Neural progenitor cell (in vitro differentiated cells): Measurements from ENCODE around the gene XPR1. TPM values are rescaled to one million over a fixed set of nuclear protein-coding genes. Genes with fewer than 3 reads are reported as not detected.

Experiments
- DNase-seq: peaks from one replicate; pipeline ENCODE4 v3.0.0-alpha.2; 2016; ENCODE audit warnings: low spot score
- H2AFZ ChIP-seq: fragments of 200-600 bp; sonication (generic); replicated peaks from 2 replicates; pipeline ENCODE4 v1.6.1; 2016; ENCODE audit warnings: antibody characterized with exemption
- H3F3A ChIP-seq: fragments of 200-600 bp; sonication (generic); 2 replicates; pipeline ENCODE4 v1.6.1; 2016; ENCODE audit warnings: antibody characterized with exemption, low read depth
- H3K27ac ChIP-seq: fragments of 200-600 bp; sonication (generic); 2 replicates; pipeline ENCODE4 v1.5.1; 2016; ENCODE audit warnings: mild to moderate bottlenecking
- H3K27me3 ChIP-seq: fragments of 200-600 bp; sonication (generic); 2 replicates; pipeline ENCODE4 v1.6.1; 2016; ENCODE audit warnings: mild to moderate bottlenecking, moderate library complexity
- H3K36me3 ChIP-seq: fragments of 200-600 bp; sonication (generic); 2 replicates; pipeline ENCODE4 v1.5.1; 2016
- H3K4me1 ChIP-seq: fragments of 200-600 bp; sonication (generic); 2 replicates; pipeline ENCODE4 v1.6.1; 2016; ENCODE audit warnings: mixed run types
- H3K4me2 ChIP-seq: fragments of 200-600 bp; sonication (generic); 2 replicates; pipeline ENCODE4 v1.6.1; 2016
- H3K4me3 ChIP-seq: fragments of 200-600 bp; sonication (generic); 2 replicates; pipeline ENCODE4 v1.5.1; 2016
- H3K79me2 ChIP-seq: fragments of 200-600 bp; sonication (generic); 2 replicates; pipeline ENCODE4 v1.6.1; 2016; ENCODE audit warnings: low read depth
- H3K9ac ChIP-seq: fragments of 200-600 bp; sonication (generic); 2 replicates; pipeline ENCODE4 v1.6.1; 2016
- H3K9me3 ChIP-seq: fragments of 200-600 bp; sonication (generic); 2 replicates; pipeline ENCODE4 v1.5.1; 2016; ENCODE audit warnings: low read depth
- H4K20me1 ChIP-seq: fragments of 200-600 bp; sonication (generic); 2 replicates; pipeline ENCODE4 v1.6.1; 2016; ENCODE audit warnings: low read depth
- H3K27ac Mint-ChIP-seq: 3 replicates; pipeline ENCODE4 v1.8.0; 2021; ENCODE audit warnings: mixed read lengths
- H3K27me3 Mint-ChIP-seq: 2 replicates; pipeline ENCODE4 v1.8.0; 2022; ENCODE audit warnings: low read depth, mild to moderate bottlenecking, inconsistent platforms, moderate library complexity, mixed read lengths; ENCODE audit not compliant: insufficient read depth
- H3K36me3 Mint-ChIP-seq: 3 replicates; pipeline ENCODE4 v1.8.0; 2021; ENCODE audit warnings: mixed read lengths
- H3K4me1 Mint-ChIP-seq: 3 replicates; pipeline ENCODE4 v1.8.0; 2021; ENCODE audit warnings: mixed read lengths
- H3K4me3 Mint-ChIP-seq: 3 replicates; pipeline ENCODE4 v1.8.0; 2021; ENCODE audit warnings: mild to moderate bottlenecking, moderate library complexity, mixed read lengths
- H3K9me3 Mint-ChIP-seq: 3 replicates; pipeline ENCODE4 v1.8.0; 2020; ENCODE audit warnings: mixed read lengths
- EZH2 ChIP-seq: fragments of 200-600 bp; sonication (generic); IDR thresholded peaks from 2 replicates; pipeline ENCODE4 v1.6.1; 2017; ENCODE audit warnings: antibody characterized with exemption, mild to moderate bottlenecking, moderate library complexity
- EZH2phosphoT487 ChIP-seq: fragments of 200-600 bp; sonication (generic); IDR thresholded peaks from 2 replicates; pipeline ENCODE4 v1.6.1; 2017; ENCODE audit warnings: antibody characterized with exemption
- total RNA-seq: library from RNA; depleted of rRNA; stranded (reverse); fragments of >200 nt; gene quantifications from 2 replicates; pipeline ENCODE4 v1.2.3, GENCODE V29; 2015; ENCODE audit warnings: low replicate concordance
- TF ChIP-seq, protein P1 (sequence below): fragments of 200-600 bp; sonication (generic); IDR thresholded peaks from 2 replicates; pipeline ENCODE4 v1.5.1; 2017; ENCODE audit warnings: antibody characterized with exemption, mild to moderate bottlenecking

XPR1 gene
- total RNA-seq, 1 donor from 2014 or later, result 75.0 TPM

DNA sequence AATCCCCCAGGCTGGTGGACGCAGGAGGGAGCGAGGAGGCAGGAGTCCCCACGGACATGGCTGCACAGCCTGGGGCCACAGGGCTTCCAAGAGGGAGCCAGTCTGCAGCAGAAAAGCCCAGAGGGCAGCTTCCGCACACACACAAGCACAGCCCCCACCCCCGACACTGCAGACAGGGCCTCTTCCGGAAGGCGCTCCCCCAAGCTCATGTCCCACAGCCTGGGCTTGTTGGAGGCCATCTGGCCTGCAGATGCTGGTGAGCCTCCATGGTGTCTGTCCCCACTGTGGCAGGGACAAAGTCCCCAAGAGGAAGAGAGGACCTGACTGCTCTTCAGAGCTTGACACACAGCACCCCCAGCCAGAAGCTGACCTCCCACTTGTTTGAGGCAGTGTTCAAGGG lies 267.4 kb downstream of the XPR1 start:
- no peak for TF ChIP-seq EZH2
- TF ChIP-seq EZH2phosphoT487, result no peak
- TF ChIP-seq, protein P1, sequence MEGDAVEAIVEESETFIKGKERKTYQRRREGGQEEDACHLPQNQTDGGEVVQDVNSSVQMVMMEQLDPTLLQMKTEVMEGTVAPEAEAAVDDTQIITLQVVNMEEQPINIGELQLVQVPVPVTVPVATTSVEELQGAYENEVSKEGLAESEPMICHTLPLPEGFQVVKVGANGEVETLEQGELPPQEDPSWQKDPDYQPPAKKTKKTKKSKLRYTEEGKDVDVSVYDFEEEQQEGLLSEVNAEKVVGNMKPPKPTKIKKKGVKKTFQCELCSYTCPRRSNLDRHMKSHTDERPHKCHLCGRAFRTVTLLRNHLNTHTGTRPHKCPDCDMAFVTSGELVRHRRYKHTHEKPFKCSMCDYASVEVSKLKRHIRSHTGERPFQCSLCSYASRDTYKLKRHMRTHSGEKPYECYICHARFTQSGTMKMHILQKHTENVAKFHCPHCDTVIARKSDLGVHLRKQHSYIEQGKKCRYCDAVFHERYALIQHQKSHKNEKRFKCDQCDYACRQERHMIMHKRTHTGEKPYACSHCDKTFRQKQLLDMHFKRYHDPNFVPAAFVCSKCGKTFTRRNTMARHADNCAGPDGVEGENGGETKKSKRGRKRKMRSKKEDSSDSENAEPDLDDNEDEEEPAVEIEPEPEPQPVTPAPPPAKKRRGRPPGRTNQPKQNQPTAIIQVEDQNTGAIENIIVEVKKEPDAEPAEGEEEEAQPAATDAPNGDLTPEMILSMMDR, result no peak
- no peak overlapping the region for H3K27ac ChIP-seq
- no peaks in the 10 kb centered on the region for H3K36me3 ChIP-seq
- H3F3A ChIP-seq, result no peaks in the 10 kb centered on the region
- no peaks in the 10 kb centered on the region for H3K9me3 ChIP-seq
- H3K4me3 ChIP-seq, result no peak overlapping the region
- H3K36me3 Mint-ChIP-seq, result peaks cover 2% of the 10 kb centered on the region
- H4K20me1 ChIP-seq, result no peaks in the 10 kb centered on the region
- no peak overlapping the region for H3K9ac ChIP-seq
- H3K4me1 ChIP-seq, result peaks cover 21% of the 10 kb centered on the region
- H3K9me3 Mint-ChIP-seq, result no peaks in the 10 kb centered on the region
- H3K4me2 ChIP-seq, result no peak overlapping the region
- DNase-seq, result no peak
- H3K27me3 ChIP-seq, result no peaks in the 10 kb centered on the region
- peaks cover 7% of the 10 kb centered on the region for H3K27me3 Mint-ChIP-seq
- no peak overlapping the region for H3K27ac Mint-ChIP-seq
- peaks cover 18% of the 10 kb centered on the region for H3K4me1 Mint-ChIP-seq
- H3K79me2 ChIP-seq, result no peaks in the 10 kb centered on the region
- H3K4me3 Mint-ChIP-seq, result no peak overlapping the region
- no peak overlapping the region for H2AFZ ChIP-seq

DNA sequence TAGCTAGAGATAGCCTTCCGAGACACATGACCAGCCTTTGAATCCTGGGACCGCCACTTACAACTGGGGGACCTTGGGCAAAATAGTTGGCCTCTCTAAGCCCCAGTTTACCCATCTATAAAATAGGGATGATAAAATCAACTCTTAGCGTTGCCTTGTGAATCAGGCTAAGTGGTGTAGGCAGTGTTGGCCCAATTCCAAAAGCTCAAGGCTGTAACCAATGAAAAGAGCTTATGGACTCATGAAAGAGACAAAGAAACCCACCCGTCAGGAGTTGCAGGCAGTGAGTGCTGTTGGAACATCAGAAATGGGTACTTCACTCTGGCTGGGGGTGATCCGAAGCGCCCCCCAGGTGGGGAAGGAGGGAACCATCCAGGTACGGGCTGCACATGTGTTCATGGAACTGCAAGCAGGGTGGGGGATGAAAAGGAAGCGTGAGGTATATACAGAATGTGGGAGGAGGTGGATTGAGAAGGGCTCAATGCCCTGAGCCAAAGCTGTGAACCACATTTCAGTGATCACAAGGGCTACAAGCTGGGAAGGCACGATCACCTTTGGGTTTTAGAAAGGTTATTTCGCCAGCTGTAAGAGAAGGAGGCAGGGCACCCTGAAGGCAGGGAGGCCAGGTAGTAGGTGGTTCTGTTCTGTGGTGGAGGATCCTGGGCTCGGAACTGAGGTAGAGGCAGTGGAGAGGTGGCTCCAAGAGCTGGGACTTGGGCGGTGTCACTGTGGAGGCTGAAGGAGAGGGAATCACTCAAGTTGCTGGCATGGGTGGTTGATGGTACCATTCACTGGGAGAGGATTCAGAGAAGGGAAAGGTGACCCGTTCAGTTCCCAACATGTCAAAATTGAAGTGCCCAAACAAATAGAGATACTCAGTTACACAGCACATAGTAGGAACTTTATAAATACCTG lies 269.5 kb downstream of the XPR1 start:
- Histone ChIP-seq H3F3A (no peaks in the 10 kb centered on the region), H3K79me2 (no peaks in the 10 kb centered on the region), H3K27me3 (no peaks in the 10 kb centered on the region), H3K9me3 (no peaks in the 10 kb centered on the region), H3K4me1 (peaks cover 21% of the 10 kb centered on the region), H4K20me1 (no peaks in the 10 kb centered on the region), H3K4me2 (no peak overlapping the region), H3K4me3 (no peak overlapping the region), H3K27ac (no peak overlapping the region), H3K36me3 (no peaks in the 10 kb centered on the region), H3K9ac (no peak overlapping the region), H2AFZ (no peak overlapping the region)
- Mint-ChIP-seq H3K4me1 (peaks cover 18% of the 10 kb centered on the region), H3K27me3 (peaks cover 5% of the 10 kb centered on the region), H3K36me3 (peaks cover 2% of the 10 kb centered on the region), H3K4me3 (peak overlapping the region; percentile 0), H3K9me3 (no peaks in the 10 kb centered on the region), H3K27ac (no peak overlapping the region)
- TF ChIP-seq EZH2 (no peak), EZH2phosphoT487 (no peak)
- TF ChIP-seq, protein P1, result no peak
- no peak for DNase-seq

DNA sequence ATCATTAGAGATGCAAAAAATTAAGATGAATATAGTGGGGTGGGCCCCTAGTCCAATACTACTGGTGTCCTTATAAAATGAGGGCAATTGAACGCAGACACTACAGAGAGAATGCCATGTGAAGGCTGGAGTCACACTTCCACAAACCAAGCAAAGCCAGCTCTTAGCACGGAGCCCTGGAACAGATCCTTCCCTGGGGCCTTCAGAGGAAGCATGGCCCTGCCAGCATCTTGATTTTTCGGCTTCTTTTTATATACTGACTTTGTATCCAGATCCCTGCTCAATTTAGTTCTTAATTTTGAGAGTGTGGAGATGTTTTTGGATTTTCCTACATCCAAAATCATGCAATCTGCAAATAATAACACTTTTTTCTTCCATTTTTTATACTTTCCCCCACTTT lies 270.7 kb downstream of the XPR1 start:
- Histone ChIP-seq H2AFZ (no peak overlapping the region), H3K9ac (no peak overlapping the region), H3K4me1 (peaks cover 21% of the 10 kb centered on the region), H3K36me3 (no peaks in the 10 kb centered on the region), H4K20me1 (no peaks in the 10 kb centered on the region), H3K79me2 (no peaks in the 10 kb centered on the region), H3K27ac (no peak overlapping the region), H3F3A (no peaks in the 10 kb centered on the region), H3K27me3 (no peaks in the 10 kb centered on the region), H3K4me2 (no peak overlapping the region), H3K9me3 (no peaks in the 10 kb centered on the region), H3K4me3 (no peak overlapping the region)
- no peak overlapping the region for H3K4me3 Mint-ChIP-seq
- H3K36me3 Mint-ChIP-seq, result peaks cover 2% of the 10 kb centered on the region
- no peaks in the 10 kb centered on the region for H3K9me3 Mint-ChIP-seq
- H3K27me3 Mint-ChIP-seq, result peaks cover 5% of the 10 kb centered on the region
- DNase-seq, result no peak
- peaks cover 27% of the 10 kb centered on the region for H3K4me1 Mint-ChIP-seq
- no peak for TF ChIP-seq EZH2phosphoT487
- TF ChIP-seq, protein P1, result no peak
- TF ChIP-seq EZH2, result no peak
- H3K27ac Mint-ChIP-seq, result no peak overlapping the region
